HFFc6 (cell line): Measurements from ENCODE around the gene HTR6. TPM values are rescaled to one million over a fixed set of nuclear protein-coding genes. Genes with fewer than 3 reads are reported as not detected.

ENCODE experiments used
- DNase-seq: peaks from one replicate; pipeline ENCODE4 v3.0.0-alpha.2; 2018
- H3K27ac Mint-ChIP-seq: 2 replicates; pipeline ENCODE4 v1.8.0; 2020; ENCODE audit warnings: mild to moderate bottlenecking, mixed read lengths
- H3K27me3 Mint-ChIP-seq: 2 replicates; pipeline ENCODE4 v1.8.0; 2021; ENCODE audit warnings: mild to moderate bottlenecking, moderate library complexity, mixed read lengths; ENCODE audit not compliant: insufficient read depth
- H3K36me3 Mint-ChIP-seq: 2 replicates; pipeline ENCODE4 v1.8.0; 2021; ENCODE audit warnings: low read depth, mixed read lengths
- H3K4me1 Mint-ChIP-seq: 2 replicates; pipeline ENCODE4 v1.8.0; 2020; ENCODE audit warnings: low read depth, mixed read lengths
- H3K4me3 Mint-ChIP-seq: 2 replicates; pipeline ENCODE4 v1.8.0; 2020; ENCODE audit warnings: mild to moderate bottlenecking, moderate library complexity, mixed read lengths
- H3K9me3 Mint-ChIP-seq: 2 replicates; pipeline ENCODE4 v1.8.0; 2020; ENCODE audit warnings: mild to moderate bottlenecking, mixed read lengths
- CTCF ChIP-seq: fragments of 200-600 bp; sonication (generic); IDR thresholded peaks from 2 replicates; pipeline ENCODE4 v1.5.0; 2021; ENCODE audit warnings: antibody characterized with exemption, mild to moderate bottlenecking
- total RNA-seq, 6 experiments: library from RNA; stranded (reverse); fragmentation: NEBNext Ultra II Directional; extraction: Animal tissue kit (Norgen Biotek cat#: 25700); gene quantifications; 2 replicates in 1 of 6; 3 replicates in 5 of 6; pipeline ENCODE4 v1.2.3, GENCODE V29; 2021

Gene HTR6
- total RNA-seq, 6 experiments from 2014 or later, result not detected

- TF ChIP-seq CTCF, result no peak
Measured at GRCh38 chr1:19696820-19697219, 32.1 kb downstream of the HTR6 start.

GRCh38 chr1:19698181-19698580, 33.5 kb downstream of the HTR6 start:
- peaks cover 24% of the 10 kb centered on the region for H3K36me3 Mint-ChIP-seq
- H3K27me3 Mint-ChIP-seq, result peaks cover 3% of the 10 kb centered on the region; the same call in 1 of the 2 replicates
- no peak for DNase-seq
- H3K27ac Mint-ChIP-seq, result no peak overlapping the region
- no peak for TF ChIP-seq CTCF
- H3K9me3 Mint-ChIP-seq, result peaks cover 5% of the 10 kb centered on the region; the same call in 1 of the 2 replicates
- H3K4me1 Mint-ChIP-seq, result no peaks in the 10 kb centered on the region
- H3K4me3 Mint-ChIP-seq, result no peak overlapping the region

More at GRCh38 chr1:19696820-19697219, 32.1 kb downstream of the HTR6 start:
- peaks cover 5% of the 10 kb centered on the region; the same call in 1 of the 2 replicates for H3K9me3 Mint-ChIP-seq
- no peak overlapping the region for H3K27ac Mint-ChIP-seq
- H3K27me3 Mint-ChIP-seq, result peaks cover 3% of the 10 kb centered on the region; the same call in 1 of the 2 replicates
- DNase-seq, result no peak
- no peak overlapping the region for H3K4me3 Mint-ChIP-seq
- no peaks in the 10 kb centered on the region for H3K4me1 Mint-ChIP-seq
- H3K36me3 Mint-ChIP-seq, result peaks cover 29% of the 10 kb centered on the region

- H3K4me1 Mint-ChIP-seq, result no peaks in the 10 kb centered on the region
- no peak for DNase-seq
- no peak for TF ChIP-seq CTCF
- no peak overlapping the region for H3K27ac Mint-ChIP-seq
- H3K27me3 Mint-ChIP-seq, result peaks cover 3% of the 10 kb centered on the region; the same call in 1 of the 2 replicates
- no peak overlapping the region for H3K4me3 Mint-ChIP-seq
- peaks cover 5% of the 10 kb centered on the region; the same call in 1 of the 2 replicates for H3K9me3 Mint-ChIP-seq
- H3K36me3 Mint-ChIP-seq, result peaks cover 24% of the 10 kb centered on the region
Measured at GRCh38 chr1:19700079-19700777, 35.6 kb downstream of the HTR6 start.

- Mint-ChIP-seq H3K4me1 (no peaks in the 10 kb centered on the region), H3K27ac (no peak overlapping the region), H3K4me3 (no peak overlapping the region), H3K9me3 (peaks cover 5% of the 10 kb centered on the region; the same call in 1 of the 2 replicates), H3K36me3 (peaks cover 15% of the 10 kb centered on the region), H3K27me3 (peaks cover 3% of the 10 kb centered on the region; the same call in 1 of the 2 replicates)
- DNase-seq, result no peak
- TF ChIP-seq CTCF, result no peak
Measured at GRCh38 chr1:19703280-19703679, 38.6 kb downstream of the HTR6 start.

GRCh38 chr1:19704247-19705113, 39.8 kb downstream of the HTR6 start:
- H3K4me3 Mint-ChIP-seq, result no peak overlapping the region
- peak; percentile 67 for DNase-seq
- H3K9me3 Mint-ChIP-seq, result no peaks in the 10 kb centered on the region
- no peak overlapping the region for H3K27ac Mint-ChIP-seq
- H3K36me3 Mint-ChIP-seq, result peaks cover 6% of the 10 kb centered on the region
- peak; percentile 95 for TF ChIP-seq CTCF
- H3K4me1 Mint-ChIP-seq, result peaks cover 9% of the 10 kb centered on the region
- H3K27me3 Mint-ChIP-seq, result peaks cover 3% of the 10 kb centered on the region; the same call in 1 of the 2 replicates
